Suprapubic skin (tissue), 4 donors: ENCODE results near the gene CDH26.

Source experiments
- CTCF ChIP-seq, 2 donors: fragments of 200-600 bp in 1 of 2; fragments of 450-650 bp in 1 of 2; sonication (generic) in 1 of 2; IDR thresholded peaks; one replicate each; pipeline ENCODE4 v1.5.1; 2016 to 2019; ENCODE audit warnings: antibody characterized with exemption in 2 of 2, mild to moderate bottlenecking in 1 of 2, moderate library complexity in 1 of 2
- EP300 ChIP-seq: sonication (generic); formaldehyde crosslinking; IDR thresholded peaks from one replicate; pipeline ENCODE4 v1.6.1; 2017; ENCODE audit warnings: antibody characterized with exemption
- POLR2A ChIP-seq, 2 donors: fragments of 450-650 bp; IDR thresholded peaks; one replicate each; pipeline ENCODE4 v1.6.1; 2017; ENCODE audit warnings: antibody characterized with exemption in 2 of 2, mild to moderate bottlenecking in 2 of 2, moderate library complexity in 2 of 2
- POLR2AphosphoS5 ChIP-seq, 3 donors: sonication (generic); formaldehyde crosslinking; IDR thresholded peaks; one replicate each; pipeline ENCODE4 v1.6.1; 2017; ENCODE audit warnings: antibody characterized with exemption in 3 of 3

GRCh38 chr20:60030471-60030870 is 72.2 kb downstream of the CDH26 start:
- TF ChIP-seq CTCF (IDR thresholded peaks at IDR 0.05) (no peak), EP300 (no peak), POLR2A (IDR thresholded peaks at IDR 0.05) (no peak), POLR2AphosphoS5 (IDR thresholded peaks at IDR 0.05) (no peak)
